Esophagus muscularis mucosa (tissue), 4 donors: ENCODE data around the gene PDIA5. TPM values are rescaled to one million over a fixed set of nuclear protein-coding genes. Genes with fewer than 3 reads are reported as not detected.

Source experiments
- DNase-seq: peaks from one replicate; pipeline ENCODE4 v3.0.0-alpha.2; 2017; ENCODE audit errors: extremely low spot score
- H3K27ac ChIP-seq, 4 donors: fragments of 200-600 bp; sonication (generic); replicated peaks in 1 of 4; 1 replicate in 3 of 4; 2 replicates in 1 of 4; pipeline ENCODE4 v1.5.1; 2016 to 2019; ENCODE audit warnings: mild to moderate bottlenecking in 1 of 4
- H3K27me3 ChIP-seq, 4 donors: fragments of 200-600 bp; sonication (generic); one replicate each; pipeline versions ENCODE4 v1.5.1 to v1.6.0; 2016 to 2019
- H3K36me3 ChIP-seq, 4 donors: fragments of 200-600 bp; sonication (generic); one replicate each; pipeline ENCODE4 v1.5.1; 2016 to 2019
- H3K4me1 ChIP-seq, 4 donors: fragments of 200-600 bp; sonication (generic); one replicate each; pipeline ENCODE4 v1.5.1; 2016 to 2019
- H3K4me3 ChIP-seq, 4 donors: fragments of 200-600 bp; sonication (generic); 1 replicate in 2 of 4; 2 replicates in 2 of 4; pipeline ENCODE4 v1.5.1; 2016 to 2019; ENCODE audit warnings: mild to moderate bottlenecking in 4 of 4, moderate library complexity in 1 of 4
- H3K9me3 ChIP-seq, 4 donors: fragments of 200-600 bp; sonication (generic); 1 replicate in 3 of 4; 2 replicates in 1 of 4; pipeline ENCODE4 v1.5.1; 2016 to 2019
- CTCF ChIP-seq, 3 experiments: fragments of 200-600 bp in 2 of 3; fragments of 450-650 bp in 1 of 3; sonication (generic) in 2 of 3; IDR thresholded peaks; one replicate each; pipeline ENCODE4 v1.5.1; 2017 to 2019; ENCODE audit warnings: antibody characterized with exemption in 3 of 3, mild to moderate bottlenecking in 2 of 3, moderate library complexity in 1 of 3
- EP300 ChIP-seq: sonication (generic); formaldehyde crosslinking; IDR thresholded peaks from one replicate; pipeline ENCODE4 v1.6.1; 2017; ENCODE audit warnings: antibody characterized with exemption
- POLR2A ChIP-seq: fragments of 450-650 bp; IDR thresholded peaks from one replicate; pipeline ENCODE4 v1.6.1; 2017; ENCODE audit warnings: antibody characterized with exemption, moderate library complexity, mild to moderate bottlenecking, low read depth
- POLR2AphosphoS5 ChIP-seq, 2 donors: sonication (generic); formaldehyde crosslinking; IDR thresholded peaks; one replicate each; pipeline ENCODE4 v1.6.1; 2017; ENCODE audit warnings: antibody characterized with exemption in 2 of 2
- WGBS: methylation state at CpG from one replicate; pipeline ENCODE4 v1.1.5; 2018; 5-methylcytosine and 5-hydroxymethylcytosine counted together
- intact Hi-C: fragments of 100-400 bp; cut with DNase I; formaldehyde crosslinking; loops from one replicate; pipeline ENCODE4 v1.15.1; 2023
- total RNA-seq, 4 donors: library from RNA; depleted of rRNA; stranded (reverse); fragments of >200 nt; gene quantifications; one replicate each; pipeline versions ENCODE4 v1.1.0 to v1.2.1, GENCODE V29; 2016

PDIA5 gene
- total RNA-seq, 4 donors from 2014 or later, result 12.5 to 16.4 (median 15.1) TPM

GRCh38 chr3:123154020-123154985 is 87.5 kb downstream of the PDIA5 start:
- Histone ChIP-seq H3K27me3 (no peaks in the 10 kb centered on the region), H3K9me3 (no peaks in the 10 kb centered on the region), H3K27ac (no peak overlapping the region), H3K36me3 (peaks cover 16 to 92% (median 67%) of the 10 kb centered on the region in 4 donors), H3K4me3 (no peak overlapping the region), H3K4me1 (no peaks in the 10 kb centered on the region)
- WGBS, result 84% methylated on average over 6 of the region's 7 CpGs
- DNase-seq, result peak; percentile 24
- intact Hi-C loops, result no loop called here
- TF ChIP-seq POLR2AphosphoS5 (IDR thresholded peaks at IDR 0.05) (no peak), POLR2A (no peak), CTCF (IDR thresholded peaks at IDR 0.05) (no peak), EP300 (no peak)

DNA sequence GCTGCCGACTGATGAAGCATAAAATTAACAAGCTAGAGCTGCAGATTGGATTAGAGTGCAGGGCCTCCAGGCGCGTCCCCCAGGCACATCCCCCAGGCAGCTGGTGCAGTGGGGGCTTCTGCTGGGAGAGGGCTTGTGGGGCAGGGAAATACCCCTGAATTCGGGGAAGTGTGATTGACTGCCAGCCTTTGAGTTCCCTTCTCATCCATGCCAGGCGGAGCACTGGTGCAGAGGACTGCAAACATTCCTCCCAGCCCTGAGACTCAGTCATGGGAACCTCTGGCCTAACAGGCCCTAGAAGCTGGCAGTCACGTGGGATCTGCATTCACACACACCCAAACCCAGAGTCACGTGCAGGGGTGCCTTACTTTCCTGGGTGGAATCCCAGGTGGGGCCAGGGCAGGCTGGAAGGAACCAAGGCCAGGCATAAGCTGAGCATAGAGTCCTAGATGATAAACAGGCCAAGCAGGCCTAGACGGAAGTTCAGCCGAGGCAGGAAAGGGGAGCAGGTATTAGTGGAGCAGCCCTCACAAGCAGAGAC is 88.7 kb downstream of the PDIA5 start:
- TF ChIP-seq POLR2AphosphoS5 (IDR thresholded peaks at IDR 0.05) (no peak), POLR2A (no peak), CTCF (IDR thresholded peaks at IDR 0.05) (no peak), EP300 (no peak)
- intact Hi-C loops, result no loop called here
- no peaks in the 10 kb centered on the region for H3K27me3 ChIP-seq
- peaks cover 16 to 86% (median 62%) of the 10 kb centered on the region in 4 donors for H3K36me3 ChIP-seq
- no peaks in the 10 kb centered on the region for H3K4me1 ChIP-seq
- peak; percentile 83 for DNase-seq
- no peak overlapping the region for H3K27ac ChIP-seq
- no peak overlapping the region for H3K4me3 ChIP-seq
- no peaks in the 10 kb centered on the region for H3K9me3 ChIP-seq
- 88% methylated on average over 8 of the region's 9 CpGs for WGBS

DNA sequence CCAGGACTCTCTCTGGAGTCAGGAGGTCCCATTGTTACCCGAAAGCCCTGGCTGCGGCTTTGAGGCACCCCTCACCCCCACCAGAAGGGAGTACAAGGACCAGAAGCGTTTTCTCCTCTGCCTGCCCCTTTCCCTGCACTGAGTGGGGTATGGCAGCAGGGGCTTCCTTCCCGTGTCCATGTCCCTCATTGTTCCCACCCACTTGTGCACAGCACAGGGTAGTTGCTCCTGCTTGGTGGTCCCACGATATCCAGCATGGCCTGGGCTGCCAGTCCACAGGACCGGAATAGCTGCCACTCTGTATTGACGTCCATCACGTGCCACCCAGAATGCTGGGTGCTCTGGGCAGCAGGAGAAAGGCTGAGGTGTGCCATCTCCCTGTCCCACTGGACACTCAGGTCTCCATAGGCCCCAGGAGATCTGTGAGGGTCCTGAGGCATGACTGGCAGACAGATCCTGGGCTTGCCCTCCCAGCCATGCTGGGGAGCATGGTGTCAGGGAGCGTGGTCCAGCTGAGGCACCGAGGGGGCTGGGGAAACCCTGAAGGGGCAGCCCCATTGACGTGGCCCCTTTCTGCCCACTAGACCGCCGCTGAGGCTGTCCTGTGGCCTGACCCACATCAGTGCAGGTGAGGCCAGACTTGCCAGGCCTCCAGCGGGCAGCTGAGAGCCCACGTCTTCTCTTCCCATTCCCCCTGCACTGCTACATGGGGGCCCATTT is 89.6 kb downstream of the PDIA5 start:
- Histone ChIP-seq H3K36me3 (peaks cover 20 to 86% (median 60%) of the 10 kb centered on the region in 4 donors), H3K27me3 (no peaks in the 10 kb centered on the region), H3K4me3 (no peak overlapping the region), H3K4me1 (no peaks in the 10 kb centered on the region), H3K9me3 (no peaks in the 10 kb centered on the region), H3K27ac (no peak overlapping the region)
- intact Hi-C loops, result no loop called here
- 92% methylated on average over 14 of the region's 15 CpGs for WGBS
- DNase-seq, result peak; percentile 70
- TF ChIP-seq CTCF (IDR thresholded peaks at IDR 0.05) (no peak), POLR2A (no peak), POLR2AphosphoS5 (IDR thresholded peaks at IDR 0.05) (no peak), EP300 (no peak)

DNA sequence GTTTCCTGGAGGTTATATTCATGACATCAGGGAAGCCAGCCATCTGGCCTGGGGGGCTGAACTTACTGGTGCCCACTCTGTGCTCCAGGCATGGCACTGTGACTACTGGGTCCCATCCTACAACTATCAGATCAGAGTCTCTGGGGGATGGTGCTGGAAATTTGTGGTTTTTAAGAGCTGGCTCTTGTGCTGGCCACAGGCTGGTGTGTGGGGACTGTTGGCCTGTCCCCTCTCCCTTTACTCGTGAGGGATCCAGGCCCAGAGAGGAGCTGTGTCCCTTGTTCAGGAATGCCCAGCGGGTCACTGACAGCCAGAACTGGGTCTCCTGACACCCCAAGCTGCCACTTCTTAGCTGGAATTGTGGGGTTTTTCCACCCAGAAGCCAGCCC is 90.4 kb downstream of the PDIA5 start:
- no peak overlapping the region for H3K4me3 ChIP-seq
- intact Hi-C loops, result no loop called here
- 100% methylated on average over 2 of the region's 2 CpGs for WGBS
- no peaks in the 10 kb centered on the region for H3K27me3 ChIP-seq
- H3K4me1 ChIP-seq, result no peaks in the 10 kb centered on the region
- TF ChIP-seq CTCF (IDR thresholded peaks at IDR 0.05) (no peak), POLR2AphosphoS5 (IDR thresholded peaks at IDR 0.05) (no peak), EP300 (no peak), POLR2A (no peak)
- DNase-seq, result peak; percentile 45
- peaks cover 23 to 88% (median 64%) of the 10 kb centered on the region in 4 donors for H3K36me3 ChIP-seq
- no peaks in the 10 kb centered on the region for H3K9me3 ChIP-seq
- no peak overlapping the region for H3K27ac ChIP-seq
